Endothelial cell of umbilical vein (primary cell): ENCODE results near the gene SOHLH1.

Experiments
- CTCF ChIP-seq, 2 donors: IDR thresholded peaks; 1 replicate in 1 of 2; 2 replicates in 1 of 2; pipeline ENCODE4 v1.5.1; 2011; ENCODE audit warnings: low read length in 2 of 2, mild to moderate bottlenecking in 2 of 2, moderate library complexity in 2 of 2, control low read depth in 1 of 2, inconsistent platforms in 1 of 2, low read depth in 1 of 2; ENCODE audit not compliant: insufficient read depth in 1 of 2; ENCODE audit errors: extremely low read depth in 1 of 2
- EZH2 ChIP-seq: IDR thresholded peaks from 2 replicates; pipeline ENCODE4 v1.6.1; 2012; ENCODE audit warnings: borderline replicate concordance, low read depth, mild to moderate bottlenecking, moderate library complexity, low read length, inconsistent platforms; ENCODE audit not compliant: severe bottlenecking
- FOS ChIP-seq: IDR thresholded peaks from 2 replicates; pipeline ENCODE4 v1.6.1; 2011; ENCODE audit warnings: mild to moderate bottlenecking, low read length, moderate library complexity, borderline replicate concordance; ENCODE audit not compliant: insufficient read depth
- JUN ChIP-seq: IDR thresholded peaks from 2 replicates; pipeline ENCODE4 v1.6.1; 2011; ENCODE audit warnings: borderline replicate concordance, low read depth; ENCODE audit not compliant: insufficient read length, insufficient read depth
- MAX ChIP-seq: IDR thresholded peaks from 2 replicates; pipeline ENCODE4 v1.6.1; 2011; ENCODE audit not compliant: insufficient read depth, insufficient read length
- MYC ChIP-seq: IDR thresholded peaks from one replicate; pipeline ENCODE4 v1.6.1; 2011; ENCODE audit warnings: mild to moderate bottlenecking, low read depth, low read length
- POLR2A ChIP-seq: IDR thresholded peaks from 2 replicates; pipeline ENCODE4 v1.6.1; 2012; ENCODE audit warnings: low read depth, mild to moderate bottlenecking, control low read depth, low read length
- POLR2AphosphoS5 ChIP-seq: IDR thresholded peaks from 2 replicates; pipeline ENCODE4 v1.6.1; 2012; ENCODE audit warnings: low read depth, mild to moderate bottlenecking, control low read depth, low read length, moderate library complexity; ENCODE audit not compliant: insufficient read depth

GRCh38 chr9:135727257-135727875 is 28.1 kb upstream of the SOHLH1 start:
- no peak for TF ChIP-seq JUN
- TF ChIP-seq CTCF (IDR thresholded peaks at IDR 0.05; ENCODE audit: extremely low read depth in 1 of 2, insufficient read depth in 1 of 2, low read depth in 1 of 2, low read length in 2 of 2) = no peak
- no peak for TF ChIP-seq POLR2A
- no peak for TF ChIP-seq MAX
- no peak for TF ChIP-seq POLR2AphosphoS5
- TF ChIP-seq EZH2 = no peak
- no peak for TF ChIP-seq FOS
- TF ChIP-seq MYC = no peak
